K562 (cell line): ENCODE measurements around the gene SLC16A4. TPM values are rescaled to one million over a fixed set of nuclear protein-coding genes. Genes with fewer than 3 reads are reported as not detected.
A peak's percentile ranks its signal among the peaks of the same experiment; 100 is the strongest.

Source experiments
- ATAC-seq: fragments of 200-7000 bp; cut with Tn5 transposase; 3 replicates; pipeline ENCODE4 v1.9.1; 2020; ENCODE audit warnings: moderate library complexity
- BruUV-seq: library from RNA; stranded (reverse); fragments of 400-500 nt; replicated peaks from 2 replicates; lab custom pipeline; 2021; lab: Mats Ljungman, UMichigan
- CTCF ChIA-PET: fragments of 300-600 bp; formaldehyde crosslinking; extraction: SDS; loops from one replicate; lab custom pipeline; 2021; ENCODE audit warnings: low intra/inter-chr PET ratio; lab: Yijun Ruan, JAX
- POLR2A ChIA-PET: fragments of 300-600, 350-650 bp; sonication (Branson Sonifier 250); formaldehyde crosslinking; extraction: SDS; loops from one replicate; lab custom pipeline; 2021; ENCODE audit warnings: antibody characterized with exemption, inconsistent platforms; lab: Yijun Ruan, JAX
- DNase-seq, 4 experiments: peaks; one replicate each; pipeline versions ENCODE4 v3.0.0 to v3.0.0-alpha.2; 2011 to 2018; ENCODE audit warnings: low spot score in 3 of 4, mixed read lengths in 3 of 4; ENCODE audit errors: extremely low read depth in 1 of 4
- FAIRE-seq: peaks from 2 replicates; lab custom pipeline; 2011; peaks lifted over from hg19 to GRCh38; lab: Jason Lieb, UNC
- H2AFZ ChIP-seq: 2 replicates; pipeline ENCODE4 v1.6.0; 2011; ENCODE audit warnings: low read depth, low read length, control low read depth, inconsistent platforms
- H3K27ac ChIP-seq: fragments of 200-600 bp; 3 replicates; pipeline ENCODE4 v1.8.0; 2011; ENCODE audit warnings: low read depth, mild to moderate bottlenecking, control low read depth, inconsistent platforms, low read length, moderate library complexity, mixed read lengths; ENCODE audit errors: extremely low read depth
- H3K27me3 ChIP-seq, 2 experiments: fragments of 300-600 bp in 1 of 2; 2 replicates in 1 of 2; 3 replicates in 1 of 2; pipeline versions ENCODE4 v1.6.0 to v1.8.0; 2011; ENCODE audit warnings: inconsistent platforms in 2 of 2, low read length in 2 of 2, mild to moderate bottlenecking in 1 of 2, mixed read lengths in 1 of 2, moderate library complexity in 1 of 2; ENCODE audit not compliant: control insufficient read depth in 2 of 2, insufficient read depth in 2 of 2
- H3K36me3 ChIP-seq: fragments of 300-600 bp; 3 replicates; pipeline ENCODE4 v1.8.0; 2011; ENCODE audit warnings: mild to moderate bottlenecking, low read length, inconsistent platforms; ENCODE audit not compliant: control insufficient read depth, insufficient read depth
- H3K4me1 ChIP-seq, 2 experiments: fragments of 200-600 bp in 1 of 2; replicated peaks in 1 of 2; 2 replicates in 1 of 2; 3 replicates in 1 of 2; pipeline versions ENCODE4 v1.5.1 to v1.8.0; 2011; ENCODE audit warnings: inconsistent platforms in 2 of 2, low read length in 2 of 2, mild to moderate bottlenecking in 1 of 2, mixed read lengths in 1 of 2, moderate library complexity in 1 of 2; ENCODE audit not compliant: control insufficient read depth in 2 of 2, insufficient read depth in 2 of 2
- H3K4me2 ChIP-seq: 2 replicates; pipeline ENCODE4 v1.6.1; 2011; ENCODE audit warnings: low read length, control low read depth, inconsistent platforms, mixed read lengths; ENCODE audit not compliant: insufficient read depth
- H3K4me3 ChIP-seq: fragments of 200-600 bp; sonication (generic), shearing (Covaris generic); 2 replicates; pipeline ENCODE4 v1.5.1; 2016; ENCODE audit warnings: control low read depth, inconsistent platforms
- H3K79me2 ChIP-seq: fragments of 200-600 bp; 3 replicates; pipeline ENCODE4 v1.8.0; 2011; ENCODE audit warnings: low read length, inconsistent platforms; ENCODE audit not compliant: control insufficient read depth, insufficient read depth
- H3K9ac ChIP-seq, 2 experiments: 2 replicates each; pipeline versions ENCODE4 v1.6.0 to v1.6.1; 2011; ENCODE audit warnings: low read depth in 2 of 2, low read length in 2 of 2, control low read depth in 1 of 2, inconsistent platforms in 1 of 2, mild to moderate bottlenecking in 1 of 2, mixed read lengths in 1 of 2; ENCODE audit not compliant: insufficient read depth in 1 of 2
- H3K9me1 ChIP-seq: one replicate; pipeline ENCODE4 v1.6.0; 2011; ENCODE audit warnings: inconsistent platforms, mild to moderate bottlenecking, low read length, moderate library complexity; ENCODE audit not compliant: control insufficient read depth, insufficient read depth
- H3K9me3 ChIP-seq: replicated peaks from 2 replicates; pipeline ENCODE4 v1.5.1; 2011; ENCODE audit warnings: low read depth, low read length, inconsistent platforms; ENCODE audit not compliant: control insufficient read depth, insufficient read depth
- H4K20me1 ChIP-seq: replicated peaks from 2 replicates; pipeline ENCODE4 v1.6.1; 2011; ENCODE audit warnings: low read length, inconsistent platforms, mixed read lengths; ENCODE audit not compliant: control insufficient read depth, insufficient read depth
- CBX1 ChIP-seq: sonication (generic); IDR thresholded peaks from 2 replicates; pipeline ENCODE4 v1.6.1; 2016; ENCODE audit warnings: antibody characterized with exemption, low read depth, mild to moderate bottlenecking
- GATAD2B ChIP-seq: fragments of 450-650 bp; IDR thresholded peaks from 2 replicates; pipeline ENCODE4 v1.6.1; 2017; ENCODE audit warnings: mild to moderate bottlenecking, borderline replicate concordance
- ILF3 ChIP-seq: fragments of 450-650 bp; IDR thresholded peaks from 2 replicates; pipeline ENCODE4 v1.6.1; 2018; ENCODE audit warnings: antibody characterized with exemption, mild to moderate bottlenecking, moderate library complexity, borderline replicate concordance
- LEF1 ChIP-seq: fragments of 450-650 bp; IDR thresholded peaks from 2 replicates; pipeline ENCODE4 v1.6.1; 2016; ENCODE audit warnings: mild to moderate bottlenecking
- MLX ChIP-seq, 2 experiments: fragments of 450-650 bp in 1 of 2; sonication (generic) in 1 of 2; formaldehyde crosslinking; conservative IDR thresholded peaks; 2 replicates each; pipeline versions ENCODE4 v1.4.0 to v1.8.1; 2020 to 2022; ENCODE audit warnings: mild to moderate bottlenecking in 1 of 2, missing genetic modification reagents in 1 of 2
- NCOA6 ChIP-seq: fragments of 450-650 bp; IDR thresholded peaks from 2 replicates; pipeline ENCODE4 v1.6.1; 2017; ENCODE audit warnings: mild to moderate bottlenecking
- NR2C2 ChIP-seq, 2 experiments: fragments of 200-800 bp in 1 of 2; sonication (Bioruptor generic) in 1 of 2; sonication (generic) in 1 of 2; formaldehyde crosslinking in 1 of 2; IDR thresholded peaks; 2 replicates each; pipeline versions ENCODE4 v1.6.1 to v1.8.0; 2016 to 2022; ENCODE audit warnings: mild to moderate bottlenecking in 1 of 2, missing compliant biosample characterization in 1 of 2, missing genetic modification characterization in 1 of 2, missing genetic modification reagents in 1 of 2
- NR4A1 ChIP-seq, 2 experiments: fragments of 250-450 bp in 1 of 2; fragments of 450-650 bp in 1 of 2; sonication (Bioruptor Pico) in 1 of 2; IDR thresholded peaks; 2 replicates each; pipeline versions ENCODE4 v1.4.0 to v1.6.1; 2016 to 2020; ENCODE audit warnings: mild to moderate bottlenecking in 2 of 2, missing compliant biosample characterization in 1 of 2, missing genetic modification characterization in 1 of 2, moderate library complexity in 1 of 2
- PHF8 ChIP-seq: fragments of 200-600 bp; sonication (generic); IDR thresholded peaks from 2 replicates; pipeline ENCODE4 v1.6.1; 2012; ENCODE audit warnings: mixed run types, mild to moderate bottlenecking, inconsistent platforms, low read length, moderate library complexity, borderline replicate concordance
- PKNOX1 ChIP-seq: fragments of 450-650 bp; IDR thresholded peaks from 2 replicates; pipeline ENCODE4 v1.6.1; 2016
- POLR2AphosphoS5 ChIP-seq: IDR thresholded peaks from 2 replicates; pipeline ENCODE4 v1.6.1; 2011; ENCODE audit warnings: mild to moderate bottlenecking, low read depth, low read length, moderate library complexity; ENCODE audit not compliant: control insufficient read depth, insufficient read depth
- SMARCB1 ChIP-seq: IDR thresholded peaks from 2 replicates; pipeline ENCODE4 v1.6.1; 2011; ENCODE audit warnings: improper control_type of control experiment, low read depth; ENCODE audit not compliant: insufficient read length
- XRCC3 ChIP-seq: fragments of 450-650 bp; IDR thresholded peaks from 2 replicates; pipeline ENCODE4 v1.6.1; 2017; ENCODE audit warnings: mild to moderate bottlenecking, moderate library complexity
- WGBS: fragments of 100-300 bp; shearing (Covaris generic); methylation state at CpG from one replicate; pipeline ENCODE4 v1.1.6; 2016; ENCODE audit warnings: low coverage, mixed read lengths; ENCODE audit not compliant: insufficient coverage; ENCODE audit errors: missing lambda C conversion rate; 5-methylcytosine and 5-hydroxymethylcytosine counted together
- in situ Hi-C: fragments of 300-500 bp; cut with MboI; formaldehyde crosslinking; loops from 4 replicates; pipeline ENCODE4 v1.15.0; 2018; ENCODE audit warnings: inconsistent platforms, mixed read lengths
- intact Hi-C: fragments of 100-400 bp; cut with micrococcal nuclease; formaldehyde crosslinking; loops from 2 replicates; pipeline ENCODE4 v1.14.2; 2022
- polyA plus RNA-seq, 8 experiments: library from polyadenylated mRNA; depleted of rRNA in 4 of 8; stranded (reverse) in 5 of 8; unstranded in 3 of 8; fragments of >200 nt; fragmentation: Nextera tagmentation in 2 of 8; fragmentation: Illumina TruSeq in 1 of 8; extraction: Ambion mirVana in 2 of 8; extraction: Trizol in 1 of 8; gene quantifications; 2 replicates each; pipeline versions ENCODE4 v1.2.1 to v1.2.3, GENCODE V29; 2011 to 2014; ENCODE audit warnings: inconsistent platforms in 1 of 8, missing spikeins in 1 of 8
- total RNA-seq, 7 experiments: library from RNA; depleted of rRNA in 6 of 7; stranded (reverse); fragments of >200 nt in 6 of 7; fragmentation: Illumina TruSeq in 2 of 7; extraction: Trizol in 2 of 7; gene quantifications; 2 replicates each; pipeline versions ENCODE4 v1.2.1 to v1.2.3, GENCODE V29; 2011 to 2021; ENCODE audit warnings: low replicate concordance in 1 of 7
- TF ChIP-seq, protein P1 (sequence below): fragments of 250-450 bp; sonication (Bioruptor Pico); IDR thresholded peaks from 2 replicates; pipeline ENCODE4 v1.8.0; 2022; ENCODE audit warnings: moderate library complexity, mild to moderate bottlenecking, inconsistent platforms
- TF ChIP-seq, protein P2 (sequence below): fragments of 250-450 bp; sonication (Bioruptor Pico); IDR thresholded peaks from 2 replicates; pipeline ENCODE4 v1.6.1; 2021; ENCODE audit warnings: mild to moderate bottlenecking

The SLC16A4 gene
- total and polyA plus RNA-seq, 9 of the 15 experiments (the other 6 are each of a cell fraction or from before 2014, with no cell fraction given) = 0.04 to 0.31 (median 0.18) TPM; not detected in 1

DNA sequence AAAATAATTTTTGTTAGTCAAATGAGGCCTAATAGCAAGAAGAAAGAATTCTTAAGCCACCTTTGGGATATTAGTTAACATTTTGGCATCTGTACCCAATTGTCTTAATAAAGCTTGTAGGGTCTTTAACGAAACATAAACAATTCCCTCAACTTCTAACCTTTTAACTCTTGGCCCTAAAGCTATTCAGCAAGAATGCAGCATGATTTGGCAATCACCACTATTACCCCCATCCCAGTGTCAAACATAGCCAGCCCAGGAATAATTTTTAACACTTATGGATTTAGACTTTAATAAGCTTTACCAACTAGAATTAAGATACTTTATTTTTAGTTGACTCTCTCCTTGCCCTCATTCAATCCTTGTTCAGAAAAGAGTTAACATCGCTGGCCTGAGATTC lies 2.5 kb upstream of the SLC16A4 start:
- ATAC-seq = no peak
- no TSS peak for BruUV-seq
- CTCF ChIA-PET = no interaction called here
- no peak for TF ChIP-seq PHF8
- TF ChIP-seq ILF3 = no peak
- TF ChIP-seq SMARCB1 = no peak
- TF ChIP-seq, protein P1, sequence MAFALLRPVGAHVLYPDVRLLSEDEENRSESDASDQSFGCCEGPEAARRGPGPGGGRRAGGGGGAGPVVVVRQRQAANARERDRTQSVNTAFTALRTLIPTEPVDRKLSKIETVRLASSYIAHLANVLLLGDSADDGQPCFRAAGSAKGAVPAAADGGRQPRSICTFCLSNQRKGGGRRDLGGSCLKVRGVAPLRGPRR (CRISPR knock-in tag) = no peak
- no peak for TF ChIP-seq CBX1
- no peak for TF ChIP-seq NR4A1 (CRISPR knock-in tag; IDR thresholded peaks at IDR 0.05)
- TF ChIP-seq NR4A1 (tag; IDR thresholded peaks at IDR 0.05) = no peak
- TF ChIP-seq NCOA6 = no peak
- no peak for TF ChIP-seq LEF1
- TF ChIP-seq NR2C2 (CRISPR knock-in tag; IDR thresholded peaks at IDR 0.05) = no peak
- TF ChIP-seq NR2C2 (tag; IDR thresholded peaks at IDR 0.05) = no peak
- TF ChIP-seq POLR2AphosphoS5 = no peak
- no peak for TF ChIP-seq GATAD2B
- TF ChIP-seq PKNOX1 = no peak
- TF ChIP-seq MLX (CRISPR knock-in tag; conservative IDR thresholded peaks at IDR 0.05) = no peak
- TF ChIP-seq, protein P2, sequence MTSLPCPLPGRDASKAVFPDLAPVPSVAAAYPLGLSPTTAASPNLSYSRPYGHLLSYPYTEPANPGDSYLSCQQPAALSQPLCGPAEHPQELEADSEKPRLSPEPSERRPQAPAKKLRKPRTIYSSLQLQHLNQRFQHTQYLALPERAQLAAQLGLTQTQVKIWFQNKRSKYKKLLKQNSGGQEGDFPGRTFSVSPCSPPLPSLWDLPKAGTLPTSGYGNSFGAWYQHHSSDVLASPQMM (CRISPR knock-in tag) = no peak
- no peak for TF ChIP-seq XRCC3
- H3K27me3 ChIP-seq = no peaks in the 10 kb centered on the region
- no peak overlapping the region for H3K9ac ChIP-seq
- WGBS = 49% methylated on average over 2 of the region's 2 CpGs
- H3K4me2 ChIP-seq = no peak overlapping the region
- POLR2A ChIA-PET = interaction anchor here (0.6 to 3.8 kb wide), 6 partner anchors 8 to 247 kb away, joined by 3 to 17 read pairs (median 3); no protein-coding TSS in a partner anchor
- no peaks in the 10 kb centered on the region for H4K20me1 ChIP-seq
- FAIRE-seq = peak; percentile 35
- in situ Hi-C loops = no loop called here
- peaks cover 10% of the 10 kb centered on the region; the same call in 1 of the 3 replicates for H3K36me3 ChIP-seq
- no peaks in the 10 kb centered on the region for H3K9me1 ChIP-seq
- no peak overlapping the region for H3K27ac ChIP-seq
- no peak overlapping the region for H2AFZ ChIP-seq
- no peaks in the 10 kb centered on the region for H3K4me1 ChIP-seq
- intact Hi-C loops = no loop called here
- no peak for DNase-seq
- H3K9me3 ChIP-seq = no peaks in the 10 kb centered on the region
- no peak overlapping the region for H3K4me3 ChIP-seq
- no peaks in the 10 kb centered on the region for H3K79me2 ChIP-seq
